GM12891 (cell line): ENCODE measurements around the gene PDZRN3.

Experiments
- PAX5 ChIP-seq: IDR thresholded peaks from 2 replicates; pipeline ENCODE4 v1.6.1; 2011; ENCODE audit warnings: low read length, moderate library complexity, mild to moderate bottlenecking; ENCODE audit not compliant: insufficient read depth, severe bottlenecking
- POLR2A ChIP-seq: IDR thresholded peaks from 2 replicates; pipeline ENCODE4 v1.6.1; 2011; ENCODE audit warnings: low read depth, low read length, control low read depth
- POLR2AphosphoS5 ChIP-seq: IDR thresholded peaks from 2 replicates; pipeline ENCODE4 v1.6.1; 2011; ENCODE audit warnings: low read depth, low read length, control low read depth
- POU2F2 ChIP-seq: IDR thresholded peaks from 2 replicates; pipeline ENCODE4 v1.6.1; 2011; ENCODE audit warnings: low read depth, mild to moderate bottlenecking, control low read depth, low read length, moderate library complexity
- SPI1 ChIP-seq: IDR thresholded peaks from 2 replicates; pipeline ENCODE4 v1.6.1; 2011; ENCODE audit warnings: low read depth, low read length, control low read depth
- TAF1 ChIP-seq: IDR thresholded peaks from 2 replicates; pipeline ENCODE4 v1.6.1; 2011; ENCODE audit warnings: low read depth, low read length, control low read depth

DNA sequence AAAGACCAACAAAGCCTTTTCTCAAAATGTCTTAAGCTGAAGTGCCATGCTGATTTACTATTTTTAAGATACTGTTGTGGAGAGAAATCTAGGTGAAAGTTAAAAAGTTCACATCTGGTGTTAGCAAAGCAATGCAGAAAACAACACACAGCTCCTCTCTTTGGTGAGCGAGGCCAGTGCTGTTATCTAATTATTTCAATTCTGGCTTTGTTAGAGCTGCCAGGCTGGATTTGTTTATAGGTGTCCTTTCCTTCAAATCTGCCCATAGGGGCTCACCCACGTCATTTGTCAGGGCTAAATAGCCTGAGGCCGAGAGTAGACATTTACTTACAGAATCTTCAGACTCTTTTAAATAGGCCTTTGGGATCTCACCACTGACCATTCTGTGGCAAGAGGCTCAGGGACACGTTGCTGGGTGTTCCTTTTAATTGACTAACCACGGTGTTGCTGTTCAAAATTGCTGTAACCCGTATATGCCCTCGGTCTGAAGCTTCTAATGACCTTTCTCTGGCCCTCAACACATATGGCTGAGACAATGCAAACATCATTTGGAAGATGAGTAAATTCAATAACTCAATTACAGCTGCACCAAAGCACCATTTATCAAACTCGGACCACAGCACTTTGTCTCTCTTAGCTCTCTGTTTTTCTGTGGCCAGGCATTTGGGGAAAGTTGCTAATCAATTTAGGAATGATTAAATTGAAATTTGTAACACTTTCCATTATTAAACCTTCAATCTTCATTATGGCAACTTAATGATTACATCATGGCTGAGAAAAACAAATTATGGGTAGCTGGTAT lies 152.6 kb downstream of the PDZRN3 start:
- TF ChIP-seq POLR2AphosphoS5 (no peak), TAF1 (no peak), POLR2A (no peak), POU2F2 (no peak), SPI1 (no peak), PAX5 (no peak)
